ENCODE data around the gene MAPK8IP1.

DNA sequence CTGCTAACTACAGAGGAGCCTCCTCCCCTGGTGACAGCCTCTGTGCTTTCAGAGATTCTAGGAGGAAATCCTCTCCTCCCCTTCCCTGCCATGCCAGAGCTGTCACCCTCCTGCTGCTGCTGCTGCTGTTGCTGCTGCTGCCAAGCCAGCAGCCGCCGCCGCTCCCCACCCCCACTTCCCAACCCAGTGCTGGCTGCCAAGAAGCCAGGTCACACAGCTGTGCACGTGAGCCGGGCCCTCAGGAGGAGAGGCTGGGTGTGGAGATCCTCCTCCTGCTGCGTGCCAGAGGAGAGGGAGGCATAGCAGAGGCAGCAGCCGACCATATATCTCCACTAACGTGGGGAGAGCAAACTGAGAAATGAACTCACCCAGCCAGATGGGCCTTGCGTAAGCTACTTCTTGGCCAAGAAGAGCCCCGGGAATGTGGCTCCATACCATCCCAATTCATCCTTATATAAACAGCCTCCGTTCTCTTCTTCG is 25.8 kb upstream of the MAPK8IP1 start:
- TF ChIP-seq, protein P1, sequence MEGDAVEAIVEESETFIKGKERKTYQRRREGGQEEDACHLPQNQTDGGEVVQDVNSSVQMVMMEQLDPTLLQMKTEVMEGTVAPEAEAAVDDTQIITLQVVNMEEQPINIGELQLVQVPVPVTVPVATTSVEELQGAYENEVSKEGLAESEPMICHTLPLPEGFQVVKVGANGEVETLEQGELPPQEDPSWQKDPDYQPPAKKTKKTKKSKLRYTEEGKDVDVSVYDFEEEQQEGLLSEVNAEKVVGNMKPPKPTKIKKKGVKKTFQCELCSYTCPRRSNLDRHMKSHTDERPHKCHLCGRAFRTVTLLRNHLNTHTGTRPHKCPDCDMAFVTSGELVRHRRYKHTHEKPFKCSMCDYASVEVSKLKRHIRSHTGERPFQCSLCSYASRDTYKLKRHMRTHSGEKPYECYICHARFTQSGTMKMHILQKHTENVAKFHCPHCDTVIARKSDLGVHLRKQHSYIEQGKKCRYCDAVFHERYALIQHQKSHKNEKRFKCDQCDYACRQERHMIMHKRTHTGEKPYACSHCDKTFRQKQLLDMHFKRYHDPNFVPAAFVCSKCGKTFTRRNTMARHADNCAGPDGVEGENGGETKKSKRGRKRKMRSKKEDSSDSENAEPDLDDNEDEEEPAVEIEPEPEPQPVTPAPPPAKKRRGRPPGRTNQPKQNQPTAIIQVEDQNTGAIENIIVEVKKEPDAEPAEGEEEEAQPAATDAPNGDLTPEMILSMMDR (IDR thresholded peaks at IDR 0.05) = no peak
- TF ChIP-seq POLR2A (IDR thresholded peaks at IDR 0.05) = peak in 1 of 2 donors; percentile 81

All from adrenal gland (tissue), 5 donors.